Skin of body (tissue), 3 donors: ENCODE data around the gene GINM1. TPM values are rescaled to one million over a fixed set of nuclear protein-coding genes. Genes with fewer than 3 reads are reported as not detected.

Source experiments
- DNase-seq: peaks from one replicate; lab custom pipeline; 2025; lab: John Stamatoyannopoulos, UW
- small RNA-seq: library from RNA; depleted of rRNA; stranded (forward); fragments of <200 nt; gene quantifications from one replicate; pipeline ENCODE3, GENCODE V24; 2014; ENCODE audit warnings: low replicate concordance
- total RNA-seq: library from RNA; depleted of rRNA; stranded (reverse); fragments of >200 nt; gene quantifications from one replicate; pipeline ENCODE4 v1.2.3, GENCODE V29; 2014

Gene GINM1
- total RNA-seq, 1 donor from 2014 or later, result 45.3 TPM

- DNase-seq, result no peak
Measured at GRCh38 chr6:149593408-149593807, 27.2 kb downstream of the GINM1 start.

- no peak for DNase-seq
Measured at GRCh38 chr6:149600508-149600907, 34.3 kb downstream of the GINM1 start.

GRCh38 chr6:149608381-149608982 lies 42.3 kb downstream of the GINM1 start:
- no peak for DNase-seq

- DNase-seq, result no peak
Measured at GRCh38 chr6:149614337-149614736, 48.2 kb downstream of the GINM1 start.

- DNase-seq, result no peak
Measured at GRCh38 chr6:149615805-149616204, 49.6 kb downstream of the GINM1 start.

- DNase-seq, result no peak
Measured at GRCh38 chr6:149627672-149628071, 61.5 kb downstream of the GINM1 start.

GRCh38 chr6:149628875-149629510 lies 62.8 kb downstream of the GINM1 start:
- no peak for DNase-seq

GRCh38 chr6:149634315-149634714 lies 68.1 kb downstream of the GINM1 start:
- no peak for DNase-seq

- DNase-seq, result no peak
Measured at GRCh38 chr6:149636124-149636523, 69.9 kb downstream of the GINM1 start.

Small RNAs within 50 kb of the gene (small RNA-seq; reads per million reads assigned to genes)
- gene RF00019 (not detected), gene RF00410 (not detected), gene RNU7-3P (not detected)

Other genes starting within 250 kb of the GINM1 start
- gene TAB2, start 248.7 kb upstream of the GINM1 start, total RNA-seq, result 41.1 TPM
- gene SUMO4, start 166.1 kb upstream of the GINM1 start, total RNA-seq, result 6.5 TPM
- gene ZC3H12D, start 81.4 kb upstream of the GINM1 start, total RNA-seq, result 0.99 TPM
- 38.0 TPM for gene PPIL4, start 20.3 kb upstream of the GINM1 start, total RNA-seq
- 23.7 TPM for gene KATNA1, start 82.3 kb downstream of the GINM1 start, total RNA-seq
- 24.0 TPM for gene LATS1, start 151.7 kb downstream of the GINM1 start, total RNA-seq
- 17.8 TPM for gene NUP43, start 180.2 kb downstream of the GINM1 start, total RNA-seq
- gene PCMT1, start 183.4 kb downstream of the GINM1 start, total RNA-seq, result 52.4 TPM